ELR (cell line): ENCODE data around the gene FGFRL1.

Source experiments
- DNase-seq: peaks from one replicate; pipeline ENCODE4 v3.0.0-alpha.2; 2015; ENCODE audit warnings: low read depth

Gene FGFRL1

GRCh38 chr4:1023075-1023640 lies 11.7 kb downstream of the FGFRL1 start:
- DNase-seq = no peak

- no peak for DNase-seq
These were observed 12.7 kb downstream of the FGFRL1 start for GRCh38 chr4:1023895-1024740.

GRCh38 chr4:1024882-1025545 lies 13.6 kb downstream of the FGFRL1 start:
- no peak for DNase-seq

- DNase-seq = peak; percentile 20
These were observed 14.7 kb downstream of the FGFRL1 start for GRCh38 chr4:1026115-1026514.

GRCh38 chr4:1027219-1027914 lies 15.9 kb downstream of the FGFRL1 start:
- no peak for DNase-seq

GRCh38 chr4:1027915-1028238 lies 16.5 kb downstream of the FGFRL1 start:
- no peak for DNase-seq

- no peak for DNase-seq
These were observed 17.3 kb downstream of the FGFRL1 start for GRCh38 chr4:1028574-1029220.

GRCh38 chr4:1029529-1029928 lies 18.1 kb downstream of the FGFRL1 start:
- DNase-seq = no peak

- no peak for DNase-seq
These were observed 18.6 kb downstream of the FGFRL1 start for GRCh38 chr4:1030031-1030430.

- DNase-seq = no peak
These were observed 19.1 kb downstream of the FGFRL1 start for GRCh38 chr4:1030559-1030958.

GRCh38 chr4:1031346-1031745 lies 19.9 kb downstream of the FGFRL1 start:
- DNase-seq = no peak

GRCh38 chr4:1031956-1032795 lies 20.8 kb downstream of the FGFRL1 start:
- no peak for DNase-seq

- no peak for DNase-seq
These were observed 21.4 kb downstream of the FGFRL1 start for GRCh38 chr4:1032861-1033260.

GRCh38 chr4:1033840-1034551 lies 22.6 kb downstream of the FGFRL1 start:
- no peak for DNase-seq

- DNase-seq = no peak
These were observed 24.1 kb downstream of the FGFRL1 start for GRCh38 chr4:1035510-1035909.

GRCh38 chr4:1036095-1036494 lies 24.7 kb downstream of the FGFRL1 start:
- no peak for DNase-seq

GRCh38 chr4:1036976-1037810 lies 25.8 kb downstream of the FGFRL1 start:
- DNase-seq = no peak

- no peak for DNase-seq
These were observed 27.6 kb downstream of the FGFRL1 start for GRCh38 chr4:1038948-1039492.
